GM18951 (cell line): Measurements from ENCODE around the gene GTF2H3.
A peak's percentile ranks its signal among the peaks of the same experiment; 100 is the strongest.
"Not testable (repeated sequence)": the region's sequence is repeated elsewhere in the genome, so short reads cannot be mapped to it uniquely, and the experiment has no call there.

Experiments
- POLR2A ChIP-seq: IDR thresholded peaks from 4 replicates; pipeline ENCODE4 v1.6.1; 2011; ENCODE audit warnings: mild to moderate bottlenecking; ENCODE audit not compliant: insufficient read length, insufficient read depth; ENCODE audit errors: extremely low read depth
- in situ Hi-C: fragments of 300-500 bp; cut with MboI; formaldehyde crosslinking; loops from one replicate; pipeline ENCODE4 v1.12.0; 2022; ENCODE audit warnings: low sequenced_read_pairs, mixed read lengths, inconsistent platforms; ENCODE audit not compliant: unreplicated experiment

GTF2H3 gene

GRCh38 chr12:123633379-123634141, at the start of gene GTF2H3, which contains the start of gene EIF2B1:
TSS of gene GTF2H3 (plus strand) at chr12:123633829. CDS start at chr12:123633860, 31 bp downstream.
TSS of gene EIF2B1 (minus strand) at chr12:123633686. CDS start at chr12:123633557, 129 bp downstream.
- TF ChIP-seq POLR2A = peak; percentile 98
- in situ Hi-C loops = no loop called here

- no peak for TF ChIP-seq POLR2A
Measured at GRCh38 chr12:123591702-123592481, 41.7 kb upstream of the GTF2H3 start.

GRCh38 chr12:123595729-123596128, 37.9 kb upstream of the GTF2H3 start:
- in situ Hi-C loops = loop anchor here (10.0 kb wide), 1 partner anchor 331 kb away; no protein-coding TSS in a partner anchor
- TF ChIP-seq POLR2A = no peak

More at GRCh38 chr12:123591702-123592481, 41.7 kb upstream of the GTF2H3 start:
- in situ Hi-C loops = loop anchor here (10.0 kb wide), 1 partner anchor 327 kb away; no protein-coding TSS in a partner anchor

GRCh38 chr12:123597100-123597499, 36.5 kb upstream of the GTF2H3 start:
- TF ChIP-seq POLR2A = no peak
- in situ Hi-C loops = loop anchor here (10.0 kb wide), 1 partner anchor 332 kb away; no protein-coding TSS in a partner anchor

- in situ Hi-C loops = loop anchor here (10.0 kb wide), 1 partner anchor 334 kb away; no protein-coding TSS in a partner anchor
- TF ChIP-seq POLR2A = no peak
Measured at GRCh38 chr12:123598522-123598921, 35.1 kb upstream of the GTF2H3 start.

- no peak for TF ChIP-seq POLR2A
- in situ Hi-C loops = loop anchor here (10.0 kb wide), 1 partner anchor 335 kb away; no protein-coding TSS in a partner anchor
Measured at GRCh38 chr12:123599310-123599709, 34.3 kb upstream of the GTF2H3 start.

- in situ Hi-C loops = loop anchor here (10.0 kb wide), 1 partner anchor 335 kb away; no protein-coding TSS in a partner anchor
Measured at GRCh38 chr12:123599721-123600120, 33.9 kb upstream of the GTF2H3 start.

GRCh38 chr12:123601602-123602489, 31.8 kb upstream of the GTF2H3 start, which contains the start of gene DDX55:
TSS of gene DDX55 (plus strand) at chr12:123602099. CDS start at chr12:123602149, 50 bp downstream.
- in situ Hi-C loops = no loop called here
- peak; percentile 96 for TF ChIP-seq POLR2A

More at GRCh38 chr12:123599721-123600120, 33.9 kb upstream of the GTF2H3 start:
- no peak for TF ChIP-seq POLR2A

- in situ Hi-C loops = no loop called here
- no peak for TF ChIP-seq POLR2A
Measured at GRCh38 chr12:123602651-123603195, 30.9 kb upstream of the GTF2H3 start.

GRCh38 chr12:123603495-123603894, 30.1 kb upstream of the GTF2H3 start:
- in situ Hi-C loops = not testable (repeated sequence)

- no peak for TF ChIP-seq POLR2A
- in situ Hi-C loops = no loop called here
Measured at GRCh38 chr12:123607756-123608155, 25.9 kb upstream of the GTF2H3 start.

GRCh38 chr12:123608182-123608581, 25.4 kb upstream of the GTF2H3 start:
- TF ChIP-seq POLR2A = no peak
- in situ Hi-C loops = no loop called here
